Activated CD8-positive, alpha-beta T cell treated with anti-CD3 and anti-CD28 coated beads for 36 hours (primary cell): ENCODE measurements around the gene CPA1. TPM values are rescaled to one million over a fixed set of nuclear protein-coding genes. Genes with fewer than 3 reads are reported as not detected.

ENCODE experiments used
- ATAC-seq: fragments of 200-7000 bp; cut with Tn5 transposase; one replicate; pipeline ENCODE4 v1.10.0; 2021; ENCODE audit warnings: mild to moderate bottlenecking, moderate library complexity
- CTCF ChIA-PET: fragments of 350-600 bp; sonication (Branson Sonifier 250); formaldehyde crosslinking; loops from one replicate; lab custom pipeline; 2021; ENCODE audit warnings: antibody characterized with exemption; lab: Charles Lee
- POLR2A ChIA-PET: fragments of 350-600 bp; sonication (Branson Sonifier 250); formaldehyde crosslinking; loops from one replicate; lab custom pipeline; 2021; ENCODE audit warnings: antibody characterized with exemption; lab: Charles Lee
- DNase-seq: peaks from one replicate; pipeline ENCODE4 v3.0.0-alpha.2; 2020
- H3K27ac Mint-ChIP-seq: one replicate; pipeline ENCODE4 v1.8.0; 2021; ENCODE audit warnings: mild to moderate bottlenecking, mixed read lengths
- H3K27me3 Mint-ChIP-seq: one replicate; pipeline ENCODE4 v1.8.0; 2021; ENCODE audit warnings: mixed read lengths
- H3K36me3 Mint-ChIP-seq: one replicate; pipeline ENCODE4 v1.8.0; 2021; ENCODE audit warnings: low read depth, mixed read lengths
- H3K4me1 Mint-ChIP-seq: one replicate; pipeline ENCODE4 v1.8.0; 2021; ENCODE audit warnings: low read depth, mixed read lengths
- H3K4me3 Mint-ChIP-seq: one replicate; pipeline ENCODE4 v1.8.0; 2021; ENCODE audit warnings: mild to moderate bottlenecking, moderate library complexity, mixed read lengths
- H3K9me3 Mint-ChIP-seq: one replicate; pipeline ENCODE4 v1.8.0; 2021; ENCODE audit warnings: mixed read lengths
- CTCF ChIP-seq: fragments of 200-600 bp; IDR thresholded peaks from one replicate; pipeline ENCODE4 v1.8.0; 2022; ENCODE audit warnings: antibody characterized with exemption, mild to moderate bottlenecking
- intact Hi-C: fragments of 100-400 bp; cut with micrococcal nuclease; formaldehyde crosslinking; loops from one replicate; pipeline ENCODE4 v1.10.0; 2022
- total RNA-seq, 2 experiments: library from RNA; stranded (reverse); gene quantifications; one replicate each; pipeline ENCODE4 v1.2.3, GENCODE V29; 2021

CPA1 gene
- total RNA-seq, 2 experiments from 2014 or later = not detected

- intact Hi-C loops = no loop called here
- no peaks in the 10 kb centered on the region for H3K27me3 Mint-ChIP-seq
- ChIA-PET CTCF (no interaction called here), POLR2A (no interaction called here)
- peaks cover 2% of the 10 kb centered on the region for H3K9me3 Mint-ChIP-seq
- no peak overlapping the region for H3K4me3 Mint-ChIP-seq
- no peak for TF ChIP-seq CTCF
- H3K4me1 Mint-ChIP-seq = no peaks in the 10 kb centered on the region
- H3K36me3 Mint-ChIP-seq = no peaks in the 10 kb centered on the region
- DNase-seq = no peak
- no peak for ATAC-seq
- no peak overlapping the region for H3K27ac Mint-ChIP-seq
Measured at GRCh38 chr7:130384841-130385599, 4.7 kb downstream of the CPA1 start.

- ATAC-seq (no peak), DNase-seq (no peak)
- H3K27ac Mint-ChIP-seq = no peak overlapping the region
- POLR2A ChIA-PET = no interaction called here
- no peaks in the 10 kb centered on the region for H3K27me3 Mint-ChIP-seq
- no peaks in the 10 kb centered on the region for H3K4me1 Mint-ChIP-seq
- H3K36me3 Mint-ChIP-seq = no peaks in the 10 kb centered on the region
- no peak overlapping the region for H3K4me3 Mint-ChIP-seq
- TF ChIP-seq CTCF = no peak
- CTCF ChIA-PET = no interaction called here
- intact Hi-C loops = no loop called here
- H3K9me3 Mint-ChIP-seq = peaks cover 2% of the 10 kb centered on the region
Measured at GRCh38 chr7:130385600-130386066, 5.3 kb downstream of the CPA1 start.

GRCh38 chr7:130386876-130387275, 6.6 kb downstream of the CPA1 start:
- H3K27me3 Mint-ChIP-seq = no peaks in the 10 kb centered on the region
- ATAC-seq (no peak), DNase-seq (no peak)
- no peaks in the 10 kb centered on the region for H3K4me1 Mint-ChIP-seq
- intact Hi-C loops = no loop called here
- no peaks in the 10 kb centered on the region for H3K36me3 Mint-ChIP-seq
- H3K4me3 Mint-ChIP-seq = no peak overlapping the region
- CTCF ChIA-PET = no interaction called here
- no peak overlapping the region for H3K27ac Mint-ChIP-seq
- TF ChIP-seq CTCF = no peak
- H3K9me3 Mint-ChIP-seq = peaks cover 2% of the 10 kb centered on the region
- POLR2A ChIA-PET = no interaction called here

GRCh38 chr7:130387306-130387627, 7.0 kb downstream of the CPA1 start:
- no peak for ATAC-seq
- ChIA-PET CTCF (no interaction called here), POLR2A (no interaction called here)
- no peak overlapping the region for H3K27ac Mint-ChIP-seq
- intact Hi-C loops = no loop called here
- peaks cover 2% of the 10 kb centered on the region for H3K9me3 Mint-ChIP-seq
- H3K36me3 Mint-ChIP-seq = no peaks in the 10 kb centered on the region
- no peak overlapping the region for H3K4me3 Mint-ChIP-seq
- no peaks in the 10 kb centered on the region for H3K4me1 Mint-ChIP-seq
- H3K27me3 Mint-ChIP-seq = no peaks in the 10 kb centered on the region
- no peak for TF ChIP-seq CTCF
- no peak for DNase-seq

- Mint-ChIP-seq H3K27ac (no peak overlapping the region), H3K4me3 (no peak overlapping the region), H3K27me3 (no peaks in the 10 kb centered on the region), H3K36me3 (no peaks in the 10 kb centered on the region), H3K4me1 (no peaks in the 10 kb centered on the region), H3K9me3 (peaks cover 2% of the 10 kb centered on the region)
- intact Hi-C loops = no loop called here
- ATAC-seq (no peak), DNase-seq (no peak)
- TF ChIP-seq CTCF = no peak
- ChIA-PET POLR2A (no interaction called here), CTCF (no interaction called here)
Measured at GRCh38 chr7:130387628-130388403, 7.5 kb downstream of the CPA1 start.
